GM23338 (cell line): ENCODE measurements around the gene CHCHD3.

Source experiments
- CREB1 ChIP-seq: fragments of 250-450 bp; sonication (Bioruptor Pico); IDR thresholded peaks from 2 replicates; pipeline ENCODE4 v1.5.0; 2020; ENCODE audit warnings: low read depth, mild to moderate bottlenecking, moderate library complexity
- EZH2 ChIP-seq: fragments of 200-600 bp; sonication (generic); IDR thresholded peaks from one replicate; pipeline ENCODE4 v1.8.0; 2017; ENCODE audit warnings: antibody characterized with exemption, mild to moderate bottlenecking, low read depth; ENCODE audit not compliant: unreplicated experiment
- EZH2phosphoT487 ChIP-seq: fragments of 200-600 bp; sonication (generic); IDR thresholded peaks from one replicate; pipeline ENCODE4 v1.8.1; 2018; ENCODE audit warnings: antibody characterized with exemption; ENCODE audit not compliant: unreplicated experiment
- JUNB ChIP-seq: IDR thresholded peaks from one replicate; pipeline ENCODE4 v1.6.1; 2016; ENCODE audit warnings: antibody characterized with exemption; ENCODE audit not compliant: unreplicated experiment
- NANOG ChIP-seq: IDR thresholded peaks from 2 replicates; pipeline ENCODE4 v1.6.1; 2016; ENCODE audit warnings: antibody characterized with exemption, borderline replicate concordance
- POLR2AphosphoS5 ChIP-seq: IDR thresholded peaks from 2 replicates; pipeline ENCODE4 v1.6.1; 2016; ENCODE audit warnings: antibody characterized with exemption, low read depth
- STAT1 ChIP-seq: IDR thresholded peaks from one replicate; pipeline ENCODE4 v1.6.1; 2016; ENCODE audit warnings: antibody characterized with exemption; ENCODE audit not compliant: unreplicated experiment
- ZNF114 ChIP-seq: fragments of 250-450 bp; sonication (Bioruptor Pico); IDR thresholded peaks from 2 replicates; pipeline ENCODE4 v1.5.0; 2020; ENCODE audit warnings: mild to moderate bottlenecking, moderate library complexity
- ZNF331 ChIP-seq: fragments of 250-450 bp; sonication (Bioruptor Pico); IDR thresholded peaks from 2 replicates; pipeline ENCODE4 v1.5.0; 2020; ENCODE audit warnings: low read depth, mild to moderate bottlenecking, moderate library complexity
- TF ChIP-seq, protein P1 (sequence below), 2 experiments: fragments of 200-600 bp in 1 of 2; sonication (generic) in 1 of 2; conservative IDR thresholded peaks; 2 replicates each; pipeline versions ENCODE4 v1.5.1 to v1.6.1; 2016 to 2017; ENCODE audit warnings: antibody characterized with exemption in 2 of 2, low read depth in 2 of 2, mild to moderate bottlenecking in 2 of 2, moderate library complexity in 1 of 2
- TF ChIP-seq, protein P2 (sequence below): IDR thresholded peaks from one replicate; pipeline ENCODE4 v1.6.1; 2018; ENCODE audit warnings: antibody characterized with exemption; ENCODE audit not compliant: unreplicated experiment
- TF ChIP-seq, protein P3 (sequence below): IDR thresholded peaks from 2 replicates; pipeline ENCODE4 v1.6.1; 2016; ENCODE audit warnings: antibody characterized with exemption
- TF ChIP-seq, protein P4 (sequence below): fragments of 250-450 bp; sonication (Bioruptor Pico); IDR thresholded peaks from 2 replicates; pipeline ENCODE4 v1.5.0; 2020; ENCODE audit warnings: mild to moderate bottlenecking, moderate library complexity

DNA sequence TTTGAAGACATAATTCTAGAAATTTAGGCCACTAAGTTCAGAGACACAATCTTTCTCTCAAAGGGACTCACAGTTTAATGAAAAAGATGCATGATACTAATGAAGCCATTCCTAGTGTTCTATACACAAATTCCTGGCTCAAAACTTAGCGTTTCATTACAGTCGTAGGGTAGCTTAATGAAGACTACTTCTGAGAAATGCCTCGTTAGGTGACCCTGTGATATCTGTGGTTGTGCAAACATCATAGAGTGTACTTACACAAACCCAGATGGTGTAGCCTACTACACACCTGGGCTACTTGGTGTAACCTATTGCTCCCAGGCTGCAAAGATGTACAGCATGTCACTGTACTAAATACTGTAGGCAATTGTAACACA, 488 bp upstream of the CHCHD3 start:
- TF ChIP-seq, protein P1, sequence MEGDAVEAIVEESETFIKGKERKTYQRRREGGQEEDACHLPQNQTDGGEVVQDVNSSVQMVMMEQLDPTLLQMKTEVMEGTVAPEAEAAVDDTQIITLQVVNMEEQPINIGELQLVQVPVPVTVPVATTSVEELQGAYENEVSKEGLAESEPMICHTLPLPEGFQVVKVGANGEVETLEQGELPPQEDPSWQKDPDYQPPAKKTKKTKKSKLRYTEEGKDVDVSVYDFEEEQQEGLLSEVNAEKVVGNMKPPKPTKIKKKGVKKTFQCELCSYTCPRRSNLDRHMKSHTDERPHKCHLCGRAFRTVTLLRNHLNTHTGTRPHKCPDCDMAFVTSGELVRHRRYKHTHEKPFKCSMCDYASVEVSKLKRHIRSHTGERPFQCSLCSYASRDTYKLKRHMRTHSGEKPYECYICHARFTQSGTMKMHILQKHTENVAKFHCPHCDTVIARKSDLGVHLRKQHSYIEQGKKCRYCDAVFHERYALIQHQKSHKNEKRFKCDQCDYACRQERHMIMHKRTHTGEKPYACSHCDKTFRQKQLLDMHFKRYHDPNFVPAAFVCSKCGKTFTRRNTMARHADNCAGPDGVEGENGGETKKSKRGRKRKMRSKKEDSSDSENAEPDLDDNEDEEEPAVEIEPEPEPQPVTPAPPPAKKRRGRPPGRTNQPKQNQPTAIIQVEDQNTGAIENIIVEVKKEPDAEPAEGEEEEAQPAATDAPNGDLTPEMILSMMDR (conservative IDR thresholded peaks at IDR 0.05; ENCODE audit: low read depth in 2 of 2), result no peak
- no peak for TF ChIP-seq POLR2AphosphoS5
- TF ChIP-seq CREB1, result no peak
- no peak for TF ChIP-seq EZH2phosphoT487
- TF ChIP-seq, protein P2, sequence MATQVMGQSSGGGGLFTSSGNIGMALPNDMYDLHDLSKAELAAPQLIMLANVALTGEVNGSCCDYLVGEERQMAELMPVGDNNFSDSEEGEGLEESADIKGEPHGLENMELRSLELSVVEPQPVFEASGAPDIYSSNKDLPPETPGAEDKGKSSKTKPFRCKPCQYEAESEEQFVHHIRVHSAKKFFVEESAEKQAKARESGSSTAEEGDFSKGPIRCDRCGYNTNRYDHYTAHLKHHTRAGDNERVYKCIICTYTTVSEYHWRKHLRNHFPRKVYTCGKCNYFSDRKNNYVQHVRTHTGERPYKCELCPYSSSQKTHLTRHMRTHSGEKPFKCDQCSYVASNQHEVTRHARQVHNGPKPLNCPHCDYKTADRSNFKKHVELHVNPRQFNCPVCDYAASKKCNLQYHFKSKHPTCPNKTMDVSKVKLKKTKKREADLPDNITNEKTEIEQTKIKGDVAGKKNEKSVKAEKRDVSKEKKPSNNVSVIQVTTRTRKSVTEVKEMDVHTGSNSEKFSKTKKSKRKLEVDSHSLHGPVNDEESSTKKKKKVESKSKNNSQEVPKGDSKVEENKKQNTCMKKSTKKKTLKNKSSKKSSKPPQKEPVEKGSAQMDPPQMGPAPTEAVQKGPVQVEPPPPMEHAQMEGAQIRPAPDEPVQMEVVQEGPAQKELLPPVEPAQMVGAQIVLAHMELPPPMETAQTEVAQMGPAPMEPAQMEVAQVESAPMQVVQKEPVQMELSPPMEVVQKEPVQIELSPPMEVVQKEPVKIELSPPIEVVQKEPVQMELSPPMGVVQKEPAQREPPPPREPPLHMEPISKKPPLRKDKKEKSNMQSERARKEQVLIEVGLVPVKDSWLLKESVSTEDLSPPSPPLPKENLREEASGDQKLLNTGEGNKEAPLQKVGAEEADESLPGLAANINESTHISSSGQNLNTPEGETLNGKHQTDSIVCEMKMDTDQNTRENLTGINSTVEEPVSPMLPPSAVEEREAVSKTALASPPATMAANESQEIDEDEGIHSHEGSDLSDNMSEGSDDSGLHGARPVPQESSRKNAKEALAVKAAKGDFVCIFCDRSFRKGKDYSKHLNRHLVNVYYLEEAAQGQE, result no peak
- TF ChIP-seq EZH2, result no peak
- TF ChIP-seq STAT1, result no peak
- TF ChIP-seq, protein P3, sequence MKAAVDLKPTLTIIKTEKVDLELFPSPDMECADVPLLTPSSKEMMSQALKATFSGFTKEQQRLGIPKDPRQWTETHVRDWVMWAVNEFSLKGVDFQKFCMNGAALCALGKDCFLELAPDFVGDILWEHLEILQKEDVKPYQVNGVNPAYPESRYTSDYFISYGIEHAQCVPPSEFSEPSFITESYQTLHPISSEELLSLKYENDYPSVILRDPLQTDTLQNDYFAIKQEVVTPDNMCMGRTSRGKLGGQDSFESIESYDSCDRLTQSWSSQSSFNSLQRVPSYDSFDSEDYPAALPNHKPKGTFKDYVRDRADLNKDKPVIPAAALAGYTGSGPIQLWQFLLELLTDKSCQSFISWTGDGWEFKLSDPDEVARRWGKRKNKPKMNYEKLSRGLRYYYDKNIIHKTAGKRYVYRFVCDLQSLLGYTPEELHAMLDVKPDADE, result no peak
- TF ChIP-seq JUNB, result no peak
- no peak for TF ChIP-seq ZNF331
- no peak for TF ChIP-seq NANOG
- TF ChIP-seq, protein P4, sequence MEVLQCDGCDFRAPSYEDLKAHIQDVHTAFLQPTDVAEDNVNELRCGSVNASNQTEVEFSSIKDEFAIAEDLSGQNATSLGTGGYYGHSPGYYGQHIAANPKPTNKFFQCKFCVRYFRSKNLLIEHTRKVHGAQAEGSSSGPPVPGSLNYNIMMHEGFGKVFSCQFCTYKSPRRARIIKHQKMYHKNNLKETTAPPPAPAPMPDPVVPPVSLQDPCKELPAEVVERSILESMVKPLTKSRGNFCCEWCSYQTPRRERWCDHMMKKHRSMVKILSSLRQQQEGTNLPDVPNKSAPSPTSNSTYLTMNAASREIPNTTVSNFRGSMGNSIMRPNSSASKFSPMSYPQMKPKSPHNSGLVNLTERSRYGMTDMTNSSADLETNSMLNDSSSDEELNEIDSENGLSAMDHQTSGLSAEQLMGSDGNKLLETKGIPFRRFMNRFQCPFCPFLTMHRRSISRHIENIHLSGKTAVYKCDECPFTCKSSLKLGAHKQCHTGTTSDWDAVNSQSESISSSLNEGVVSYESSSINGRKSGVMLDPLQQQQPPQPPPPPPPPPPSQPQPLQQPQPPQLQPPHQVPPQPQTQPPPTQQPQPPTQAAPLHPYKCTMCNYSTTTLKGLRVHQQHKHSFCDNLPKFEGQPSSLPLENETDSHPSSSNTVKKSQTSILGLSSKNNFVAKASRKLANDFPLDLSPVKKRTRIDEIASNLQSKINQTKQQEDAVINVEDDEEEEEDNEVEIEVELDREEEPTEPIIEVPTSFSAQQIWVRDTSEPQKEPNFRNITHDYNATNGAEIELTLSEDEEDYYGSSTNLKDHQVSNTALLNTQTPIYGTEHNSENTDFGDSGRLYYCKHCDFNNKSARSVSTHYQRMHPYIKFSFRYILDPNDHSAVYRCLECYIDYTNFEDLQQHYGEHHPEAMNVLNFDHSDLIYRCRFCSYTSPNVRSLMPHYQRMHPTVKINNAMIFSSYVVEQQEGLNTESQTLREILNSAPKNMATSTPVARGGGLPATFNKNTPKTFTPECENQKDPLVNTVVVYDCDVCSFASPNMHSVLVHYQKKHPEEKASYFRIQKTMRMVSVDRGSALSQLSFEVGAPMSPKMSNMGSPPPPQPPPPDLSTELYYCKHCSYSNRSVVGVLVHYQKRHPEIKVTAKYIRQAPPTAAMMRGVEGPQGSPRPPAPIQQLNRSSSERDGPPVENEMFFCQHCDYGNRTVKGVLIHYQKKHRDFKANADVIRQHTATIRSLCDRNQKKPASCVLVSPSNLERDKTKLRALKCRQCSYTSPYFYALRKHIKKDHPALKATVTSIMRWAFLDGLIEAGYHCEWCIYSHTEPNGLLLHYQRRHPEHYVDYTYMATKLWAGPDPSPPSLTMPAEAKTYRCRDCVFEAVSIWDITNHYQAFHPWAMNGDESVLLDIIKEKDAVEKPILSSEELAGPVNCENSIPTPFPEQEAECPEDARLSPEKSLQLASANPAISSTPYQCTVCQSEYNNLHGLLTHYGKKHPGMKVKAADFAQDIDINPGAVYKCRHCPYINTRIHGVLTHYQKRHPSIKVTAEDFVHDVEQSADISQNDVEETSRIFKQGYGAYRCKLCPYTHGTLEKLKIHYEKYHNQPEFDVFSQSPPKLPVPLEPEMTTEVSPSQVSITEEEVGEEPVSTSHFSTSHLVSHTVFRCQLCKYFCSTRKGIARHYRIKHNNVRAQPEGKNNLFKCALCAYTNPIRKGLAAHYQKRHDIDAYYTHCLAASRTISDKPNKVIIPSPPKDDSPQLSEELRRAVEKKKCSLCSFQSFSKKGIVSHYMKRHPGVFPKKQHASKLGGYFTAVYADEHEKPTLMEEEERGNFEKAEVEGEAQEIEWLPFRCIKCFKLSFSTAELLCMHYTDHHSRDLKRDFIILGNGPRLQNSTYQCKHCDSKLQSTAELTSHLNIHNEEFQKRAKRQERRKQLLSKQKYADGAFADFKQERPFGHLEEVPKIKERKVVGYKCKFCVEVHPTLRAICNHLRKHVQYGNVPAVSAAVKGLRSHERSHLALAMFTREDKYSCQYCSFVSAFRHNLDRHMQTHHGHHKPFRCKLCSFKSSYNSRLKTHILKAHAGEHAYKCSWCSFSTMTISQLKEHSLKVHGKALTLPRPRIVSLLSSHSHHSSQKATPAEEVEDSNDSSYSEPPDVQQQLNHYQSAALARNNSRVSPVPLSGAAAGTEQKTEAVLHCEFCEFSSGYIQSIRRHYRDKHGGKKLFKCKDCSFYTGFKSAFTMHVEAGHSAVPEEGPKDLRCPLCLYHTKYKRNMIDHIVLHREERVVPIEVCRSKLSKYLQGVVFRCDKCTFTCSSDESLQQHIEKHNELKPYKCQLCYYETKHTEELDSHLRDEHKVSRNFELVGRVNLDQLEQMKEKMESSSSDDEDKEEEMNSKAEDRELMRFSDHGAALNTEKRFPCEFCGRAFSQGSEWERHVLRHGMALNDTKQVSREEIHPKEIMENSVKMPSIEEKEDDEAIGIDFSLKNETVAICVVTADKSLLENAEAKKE (CRISPR knock-in tag), result no peak
- no peak for TF ChIP-seq ZNF114 (CRISPR knock-in tag)
